Measurements from ENCODE around the gene HPS5.

The HPS5 gene

DNA sequence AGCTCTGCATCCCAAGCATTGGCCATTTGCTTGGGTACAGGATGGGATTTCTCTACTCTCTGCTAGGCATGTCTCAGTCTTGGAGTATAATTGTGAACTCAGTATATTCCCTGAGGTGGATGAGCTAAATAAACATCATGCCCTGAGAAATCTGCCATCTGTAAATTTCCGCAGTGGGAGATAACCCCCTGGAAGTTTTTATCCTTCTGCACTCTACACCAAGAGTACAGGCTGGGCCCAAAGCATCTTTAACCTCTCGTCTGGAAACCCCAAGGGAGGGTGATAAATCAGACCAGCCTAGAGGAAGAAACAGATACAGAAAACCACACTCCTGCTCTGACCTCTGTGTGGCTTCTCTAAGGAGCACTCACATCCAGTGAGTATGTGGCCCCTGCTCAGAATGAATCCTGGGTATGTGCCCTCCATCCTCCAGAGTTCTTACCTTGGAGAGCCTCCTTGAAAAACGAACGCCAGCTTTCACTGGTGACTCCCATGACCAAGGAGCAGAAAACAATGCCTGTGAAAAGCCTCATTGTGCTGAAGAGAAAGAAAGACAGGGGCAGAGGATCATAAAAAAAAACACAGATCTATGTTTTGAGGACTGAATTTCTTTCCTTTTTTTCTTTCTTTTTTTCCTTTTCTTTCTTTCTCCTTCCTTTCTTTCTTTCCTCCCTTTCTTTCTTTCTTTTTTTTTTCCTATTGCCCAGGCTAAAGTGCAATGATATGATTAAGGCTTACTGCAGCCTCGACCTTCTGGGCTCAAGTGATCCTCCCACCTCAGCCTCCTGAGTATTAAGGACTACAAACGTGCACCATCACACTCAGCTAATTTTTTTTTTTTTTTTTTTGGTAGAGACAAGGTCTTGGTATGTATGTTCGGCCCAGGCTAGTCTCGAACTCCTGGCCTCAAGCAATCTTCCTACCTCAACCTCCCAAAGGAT lies 86.3 kb downstream of the HPS5 start:
- no peak for DNase-seq
- ATAC-seq, result no peak

DNA sequence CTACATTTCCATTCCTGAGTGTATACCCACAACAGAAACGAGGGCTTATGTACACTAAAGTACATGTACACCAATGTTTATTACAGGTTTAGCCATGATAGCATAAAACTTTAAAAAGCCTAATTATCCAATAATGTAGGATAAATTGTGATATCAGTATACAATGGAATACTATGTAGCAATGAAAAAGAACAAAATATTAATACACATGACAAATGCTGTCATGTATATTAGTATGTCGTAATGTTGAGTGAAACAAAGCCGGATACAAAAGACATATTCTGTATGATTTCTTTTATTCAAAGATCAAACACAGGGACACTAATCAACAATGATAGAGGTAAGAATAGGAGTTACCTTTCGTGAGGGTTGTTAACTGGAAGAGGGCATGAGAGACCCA lies 88.0 kb downstream of the HPS5 start:
- DNase-seq, result no peak
- ATAC-seq, result no peak

- ATAC-seq, result no peak
- no peak for DNase-seq
Measured at GRCh38 chr11:18230859-18231258, 91.1 kb downstream of the HPS5 start.

DNA sequence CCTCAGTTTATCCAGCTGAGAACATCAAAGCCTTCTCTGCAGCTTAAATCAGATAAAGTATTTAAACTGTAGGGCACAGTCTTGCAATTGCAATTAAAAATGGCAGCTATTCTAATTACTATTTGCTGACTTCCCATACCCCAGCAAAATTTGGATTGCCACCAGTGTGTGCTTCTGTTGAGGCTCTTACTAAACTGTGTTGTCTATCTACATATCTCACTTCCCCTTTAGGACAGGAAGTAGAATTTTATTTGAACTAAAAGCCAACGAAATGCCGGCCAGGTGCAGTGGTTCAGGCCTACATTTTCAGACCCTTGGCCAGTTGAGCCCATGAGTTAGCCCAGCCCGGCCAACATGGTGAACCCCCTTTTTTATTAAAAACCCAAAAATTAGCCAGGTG lies 92.4 kb downstream of the HPS5 start:
- ATAC-seq, result no peak
- DNase-seq, result no peak

Measured in stimulated activated naive CD8-positive, alpha-beta T cell treated with anti-CD3 and anti-CD28 coated beads, Interleukin-15, Interleukin-2, amounts not matched to agents 100 U/mL and 50 U/mL, for 24 hours (primary cell).